ENCODE measurements around the gene PITPNM2. TPM values are rescaled to one million over a fixed set of nuclear protein-coding genes. Genes with fewer than 3 reads are reported as not detected.

PITPNM2 gene
- total and polyA plus RNA-seq, 2 experiments from 2014 or later = 0.82 to 3.0 TPM

- H3K27me3 Mint-ChIP-seq (ENCODE audit: insufficient read depth, low read depth, poor library complexity) = peaks cover 7% of the 10 kb centered on the region
- H3K9me3 Mint-ChIP-seq = no peaks in the 10 kb centered on the region
- Histone ChIP-seq H3K27me3 (ENCODE audit: insufficient read depth) (no peaks in the 10 kb centered on the region), H3K9me2 (ENCODE audit: insufficient read depth) (no peaks in the 10 kb centered on the region), H3K27ac (ENCODE audit: low read depth) (no peak overlapping the region), H2AFZ (no peak overlapping the region), H3K79me2 (replicated peaks; ENCODE audit: insufficient read depth) (no peaks in the 10 kb centered on the region), H3K4me1 (ENCODE audit: insufficient read depth) (peaks cover 20% of the 10 kb centered on the region), H3K36me3 (ENCODE audit: insufficient read depth) (no peaks in the 10 kb centered on the region), H4K20me1 (replicated peaks; ENCODE audit: insufficient read depth) (no peaks in the 10 kb centered on the region), H3F3A (replicated peaks; ENCODE audit: low read depth) (no peaks in the 10 kb centered on the region; the same call in 1 of the 2 replicates), H3K4me3 (no peak overlapping the region), H3K4me2 (no peak overlapping the region)
- no peaks in the 10 kb centered on the region; the same call in 2 of the 3 replicates for H3K36me3 Mint-ChIP-seq (ENCODE audit: low read depth)
- no peak overlapping the region for H3K4me3 Mint-ChIP-seq
- no peak for TF ChIP-seq ZNF114 (CRISPR knock-in tag; IDR thresholded peaks at IDR 0.05)
- ATAC-seq (no peak), DNase-seq (ENCODE audit: low spot score) (no peak)
- no peak overlapping the region for H3K27ac Mint-ChIP-seq
- peaks cover 31% of the 10 kb centered on the region for H3K4me1 Mint-ChIP-seq
Observed at GRCh38 chr12:123109319-123109772, 41.5 kb downstream of the PITPNM2 start.

- H3K9me3 Mint-ChIP-seq = no peaks in the 10 kb centered on the region
- Histone ChIP-seq H3K27me3 (ENCODE audit: insufficient read depth) (no peaks in the 10 kb centered on the region), H3K79me2 (replicated peaks; ENCODE audit: insufficient read depth) (no peaks in the 10 kb centered on the region), H3F3A (replicated peaks; ENCODE audit: low read depth) (no peaks in the 10 kb centered on the region; the same call in 1 of the 2 replicates), H4K20me1 (replicated peaks; ENCODE audit: insufficient read depth) (no peaks in the 10 kb centered on the region), H3K9me2 (ENCODE audit: insufficient read depth) (no peaks in the 10 kb centered on the region), H2AFZ (no peak overlapping the region), H3K4me1 (ENCODE audit: insufficient read depth) (peaks cover 25% of the 10 kb centered on the region), H3K36me3 (ENCODE audit: insufficient read depth) (no peaks in the 10 kb centered on the region), H3K4me2 (no peak overlapping the region), H3K4me3 (no peak overlapping the region), H3K27ac (ENCODE audit: low read depth) (no peak overlapping the region)
- DNase-seq (ENCODE audit: low spot score) (no peak), ATAC-seq (no peak)
- TF ChIP-seq NANOG (IDR thresholded peaks at IDR 0.05; ENCODE audit: borderline replicate concordance) (no peak), EZH2phosphoT487 (IDR thresholded peaks at IDR 0.05; ENCODE audit: unreplicated experiment) (no peak)
- TF ChIP-seq, protein P1, sequence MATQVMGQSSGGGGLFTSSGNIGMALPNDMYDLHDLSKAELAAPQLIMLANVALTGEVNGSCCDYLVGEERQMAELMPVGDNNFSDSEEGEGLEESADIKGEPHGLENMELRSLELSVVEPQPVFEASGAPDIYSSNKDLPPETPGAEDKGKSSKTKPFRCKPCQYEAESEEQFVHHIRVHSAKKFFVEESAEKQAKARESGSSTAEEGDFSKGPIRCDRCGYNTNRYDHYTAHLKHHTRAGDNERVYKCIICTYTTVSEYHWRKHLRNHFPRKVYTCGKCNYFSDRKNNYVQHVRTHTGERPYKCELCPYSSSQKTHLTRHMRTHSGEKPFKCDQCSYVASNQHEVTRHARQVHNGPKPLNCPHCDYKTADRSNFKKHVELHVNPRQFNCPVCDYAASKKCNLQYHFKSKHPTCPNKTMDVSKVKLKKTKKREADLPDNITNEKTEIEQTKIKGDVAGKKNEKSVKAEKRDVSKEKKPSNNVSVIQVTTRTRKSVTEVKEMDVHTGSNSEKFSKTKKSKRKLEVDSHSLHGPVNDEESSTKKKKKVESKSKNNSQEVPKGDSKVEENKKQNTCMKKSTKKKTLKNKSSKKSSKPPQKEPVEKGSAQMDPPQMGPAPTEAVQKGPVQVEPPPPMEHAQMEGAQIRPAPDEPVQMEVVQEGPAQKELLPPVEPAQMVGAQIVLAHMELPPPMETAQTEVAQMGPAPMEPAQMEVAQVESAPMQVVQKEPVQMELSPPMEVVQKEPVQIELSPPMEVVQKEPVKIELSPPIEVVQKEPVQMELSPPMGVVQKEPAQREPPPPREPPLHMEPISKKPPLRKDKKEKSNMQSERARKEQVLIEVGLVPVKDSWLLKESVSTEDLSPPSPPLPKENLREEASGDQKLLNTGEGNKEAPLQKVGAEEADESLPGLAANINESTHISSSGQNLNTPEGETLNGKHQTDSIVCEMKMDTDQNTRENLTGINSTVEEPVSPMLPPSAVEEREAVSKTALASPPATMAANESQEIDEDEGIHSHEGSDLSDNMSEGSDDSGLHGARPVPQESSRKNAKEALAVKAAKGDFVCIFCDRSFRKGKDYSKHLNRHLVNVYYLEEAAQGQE (IDR thresholded peaks at IDR 0.05; ENCODE audit: unreplicated experiment) = no peak
- TF ChIP-seq, protein P2, sequence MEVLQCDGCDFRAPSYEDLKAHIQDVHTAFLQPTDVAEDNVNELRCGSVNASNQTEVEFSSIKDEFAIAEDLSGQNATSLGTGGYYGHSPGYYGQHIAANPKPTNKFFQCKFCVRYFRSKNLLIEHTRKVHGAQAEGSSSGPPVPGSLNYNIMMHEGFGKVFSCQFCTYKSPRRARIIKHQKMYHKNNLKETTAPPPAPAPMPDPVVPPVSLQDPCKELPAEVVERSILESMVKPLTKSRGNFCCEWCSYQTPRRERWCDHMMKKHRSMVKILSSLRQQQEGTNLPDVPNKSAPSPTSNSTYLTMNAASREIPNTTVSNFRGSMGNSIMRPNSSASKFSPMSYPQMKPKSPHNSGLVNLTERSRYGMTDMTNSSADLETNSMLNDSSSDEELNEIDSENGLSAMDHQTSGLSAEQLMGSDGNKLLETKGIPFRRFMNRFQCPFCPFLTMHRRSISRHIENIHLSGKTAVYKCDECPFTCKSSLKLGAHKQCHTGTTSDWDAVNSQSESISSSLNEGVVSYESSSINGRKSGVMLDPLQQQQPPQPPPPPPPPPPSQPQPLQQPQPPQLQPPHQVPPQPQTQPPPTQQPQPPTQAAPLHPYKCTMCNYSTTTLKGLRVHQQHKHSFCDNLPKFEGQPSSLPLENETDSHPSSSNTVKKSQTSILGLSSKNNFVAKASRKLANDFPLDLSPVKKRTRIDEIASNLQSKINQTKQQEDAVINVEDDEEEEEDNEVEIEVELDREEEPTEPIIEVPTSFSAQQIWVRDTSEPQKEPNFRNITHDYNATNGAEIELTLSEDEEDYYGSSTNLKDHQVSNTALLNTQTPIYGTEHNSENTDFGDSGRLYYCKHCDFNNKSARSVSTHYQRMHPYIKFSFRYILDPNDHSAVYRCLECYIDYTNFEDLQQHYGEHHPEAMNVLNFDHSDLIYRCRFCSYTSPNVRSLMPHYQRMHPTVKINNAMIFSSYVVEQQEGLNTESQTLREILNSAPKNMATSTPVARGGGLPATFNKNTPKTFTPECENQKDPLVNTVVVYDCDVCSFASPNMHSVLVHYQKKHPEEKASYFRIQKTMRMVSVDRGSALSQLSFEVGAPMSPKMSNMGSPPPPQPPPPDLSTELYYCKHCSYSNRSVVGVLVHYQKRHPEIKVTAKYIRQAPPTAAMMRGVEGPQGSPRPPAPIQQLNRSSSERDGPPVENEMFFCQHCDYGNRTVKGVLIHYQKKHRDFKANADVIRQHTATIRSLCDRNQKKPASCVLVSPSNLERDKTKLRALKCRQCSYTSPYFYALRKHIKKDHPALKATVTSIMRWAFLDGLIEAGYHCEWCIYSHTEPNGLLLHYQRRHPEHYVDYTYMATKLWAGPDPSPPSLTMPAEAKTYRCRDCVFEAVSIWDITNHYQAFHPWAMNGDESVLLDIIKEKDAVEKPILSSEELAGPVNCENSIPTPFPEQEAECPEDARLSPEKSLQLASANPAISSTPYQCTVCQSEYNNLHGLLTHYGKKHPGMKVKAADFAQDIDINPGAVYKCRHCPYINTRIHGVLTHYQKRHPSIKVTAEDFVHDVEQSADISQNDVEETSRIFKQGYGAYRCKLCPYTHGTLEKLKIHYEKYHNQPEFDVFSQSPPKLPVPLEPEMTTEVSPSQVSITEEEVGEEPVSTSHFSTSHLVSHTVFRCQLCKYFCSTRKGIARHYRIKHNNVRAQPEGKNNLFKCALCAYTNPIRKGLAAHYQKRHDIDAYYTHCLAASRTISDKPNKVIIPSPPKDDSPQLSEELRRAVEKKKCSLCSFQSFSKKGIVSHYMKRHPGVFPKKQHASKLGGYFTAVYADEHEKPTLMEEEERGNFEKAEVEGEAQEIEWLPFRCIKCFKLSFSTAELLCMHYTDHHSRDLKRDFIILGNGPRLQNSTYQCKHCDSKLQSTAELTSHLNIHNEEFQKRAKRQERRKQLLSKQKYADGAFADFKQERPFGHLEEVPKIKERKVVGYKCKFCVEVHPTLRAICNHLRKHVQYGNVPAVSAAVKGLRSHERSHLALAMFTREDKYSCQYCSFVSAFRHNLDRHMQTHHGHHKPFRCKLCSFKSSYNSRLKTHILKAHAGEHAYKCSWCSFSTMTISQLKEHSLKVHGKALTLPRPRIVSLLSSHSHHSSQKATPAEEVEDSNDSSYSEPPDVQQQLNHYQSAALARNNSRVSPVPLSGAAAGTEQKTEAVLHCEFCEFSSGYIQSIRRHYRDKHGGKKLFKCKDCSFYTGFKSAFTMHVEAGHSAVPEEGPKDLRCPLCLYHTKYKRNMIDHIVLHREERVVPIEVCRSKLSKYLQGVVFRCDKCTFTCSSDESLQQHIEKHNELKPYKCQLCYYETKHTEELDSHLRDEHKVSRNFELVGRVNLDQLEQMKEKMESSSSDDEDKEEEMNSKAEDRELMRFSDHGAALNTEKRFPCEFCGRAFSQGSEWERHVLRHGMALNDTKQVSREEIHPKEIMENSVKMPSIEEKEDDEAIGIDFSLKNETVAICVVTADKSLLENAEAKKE (CRISPR knock-in tag; IDR thresholded peaks at IDR 0.05) = no peak
- H3K36me3 Mint-ChIP-seq (ENCODE audit: low read depth) = no peaks in the 10 kb centered on the region; the same call in 2 of the 3 replicates
- no peak overlapping the region for H3K27ac Mint-ChIP-seq
- peaks cover 7% of the 10 kb centered on the region for H3K27me3 Mint-ChIP-seq (ENCODE audit: insufficient read depth, low read depth, poor library complexity)
- H3K4me3 Mint-ChIP-seq = no peak overlapping the region
- H3K4me1 Mint-ChIP-seq = peaks cover 35% of the 10 kb centered on the region
Observed at GRCh38 chr12:123108682-123109066, 42.2 kb downstream of the PITPNM2 start.

Data from GM23338 (cell line).